Activated CD4-positive, alpha-beta memory T cell treated with anti-CD3 and anti-CD28 coated beads for 36 hours (primary cell): ENCODE data around the gene PLXNA4. TPM values are rescaled to one million over a fixed set of nuclear protein-coding genes. Genes with fewer than 3 reads are reported as not detected.

Experiments
- CTCF ChIA-PET: fragments of 350-600 bp; sonication (Branson Sonifier 250); formaldehyde crosslinking; loops from one replicate; lab custom pipeline; 2021; ENCODE audit warnings: antibody characterized with exemption, inconsistent platforms; lab: Charles Lee
- POLR2A ChIA-PET: fragments of 350-600 bp; sonication (Branson Sonifier 250); formaldehyde crosslinking; loops from one replicate; lab custom pipeline; 2021; ENCODE audit warnings: antibody characterized with exemption; lab: Charles Lee
- DNase-seq: peaks from one replicate; pipeline ENCODE4 v3.0.0-alpha.2; 2020
- H3K27ac Mint-ChIP-seq: one replicate; pipeline ENCODE4 v1.8.0; 2021; ENCODE audit warnings: mixed read lengths
- H3K27me3 Mint-ChIP-seq: one replicate; pipeline ENCODE4 v1.8.0; 2021; ENCODE audit warnings: mixed read lengths
- H3K36me3 Mint-ChIP-seq: one replicate; pipeline ENCODE4 v1.8.0; 2021; ENCODE audit warnings: mixed read lengths
- H3K4me1 Mint-ChIP-seq: one replicate; pipeline ENCODE4 v1.8.0; 2021; ENCODE audit warnings: low read depth, mixed read lengths
- H3K4me3 Mint-ChIP-seq: one replicate; pipeline ENCODE4 v1.8.0; 2021; ENCODE audit warnings: mild to moderate bottlenecking, mixed read lengths
- H3K9me3 Mint-ChIP-seq: one replicate; pipeline ENCODE4 v1.8.0; 2021; ENCODE audit warnings: mixed read lengths
- intact Hi-C: fragments of 100-400 bp; cut with micrococcal nuclease; formaldehyde crosslinking; loops from one replicate; pipeline ENCODE4 v1.15.1; 2023
- total RNA-seq, 2 experiments: library from RNA; stranded (reverse); gene quantifications; one replicate each; pipeline ENCODE4 v1.2.3, GENCODE V29; 2021

PLXNA4 gene
- total RNA-seq, 2 experiments from 2014 or later = 0.17 to 0.24 TPM

- intact Hi-C loops = no loop called here
- Mint-ChIP-seq H3K4me1 (no peaks in the 10 kb centered on the region), H3K36me3 (no peaks in the 10 kb centered on the region), H3K27me3 (peaks cover 14% of the 10 kb centered on the region), H3K27ac (no peak overlapping the region), H3K9me3 (no peaks in the 10 kb centered on the region), H3K4me3 (no peak overlapping the region)
- ChIA-PET POLR2A (no interaction called here), CTCF (interaction anchor here (0.6 kb wide), 1 partner anchor 400 kb away, joined by 3 read pairs; no protein-coding TSS in a partner anchor)
- DNase-seq = no peak
These were observed 493.9 kb downstream of the PLXNA4 start for GRCh38 chr7:132082394-132082793.

DNA sequence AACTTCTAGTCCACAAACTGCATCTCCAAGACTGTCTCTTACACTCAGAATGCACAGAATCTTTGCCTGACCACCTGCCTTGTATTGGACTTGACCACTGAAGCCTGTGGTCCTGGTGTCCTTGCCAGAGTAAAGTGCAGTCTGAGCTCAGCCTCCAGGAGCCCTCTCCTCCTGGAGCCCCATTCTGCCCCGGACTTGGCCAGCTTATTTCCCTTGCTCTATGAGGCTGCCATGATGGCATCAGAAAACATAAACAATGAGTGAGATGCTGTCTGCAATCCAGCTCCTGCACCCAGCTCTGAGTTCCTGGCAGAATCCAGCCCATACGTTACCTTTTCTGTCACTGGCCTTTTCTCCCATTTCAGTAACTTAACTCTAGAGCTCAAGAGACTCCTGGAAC lies 494.6 kb downstream of the PLXNA4 start:
- CTCF ChIA-PET = interaction anchor here (0.6 kb wide), 1 partner anchor 400 kb away, joined by 3 read pairs; no protein-coding TSS in a partner anchor
- DNase-seq = no peak
- Mint-ChIP-seq H3K4me1 (no peaks in the 10 kb centered on the region), H3K36me3 (no peaks in the 10 kb centered on the region), H3K27ac (no peak overlapping the region), H3K9me3 (no peaks in the 10 kb centered on the region), H3K4me3 (no peak overlapping the region), H3K27me3 (peaks cover 14% of the 10 kb centered on the region)
- POLR2A ChIA-PET = no interaction called here
- intact Hi-C loops = no loop called here

- H3K27ac Mint-ChIP-seq = no peak overlapping the region
- CTCF ChIA-PET = no interaction called here
- no peaks in the 10 kb centered on the region for H3K9me3 Mint-ChIP-seq
- H3K36me3 Mint-ChIP-seq = no peaks in the 10 kb centered on the region
- peaks cover 14% of the 10 kb centered on the region for H3K27me3 Mint-ChIP-seq
- intact Hi-C loops = no loop called here
- POLR2A ChIA-PET = no interaction called here
- H3K4me3 Mint-ChIP-seq = no peak overlapping the region
- DNase-seq = no peak
- H3K4me1 Mint-ChIP-seq = no peaks in the 10 kb centered on the region
These were observed 495.2 kb downstream of the PLXNA4 start for GRCh38 chr7:132080967-132081668.

DNA sequence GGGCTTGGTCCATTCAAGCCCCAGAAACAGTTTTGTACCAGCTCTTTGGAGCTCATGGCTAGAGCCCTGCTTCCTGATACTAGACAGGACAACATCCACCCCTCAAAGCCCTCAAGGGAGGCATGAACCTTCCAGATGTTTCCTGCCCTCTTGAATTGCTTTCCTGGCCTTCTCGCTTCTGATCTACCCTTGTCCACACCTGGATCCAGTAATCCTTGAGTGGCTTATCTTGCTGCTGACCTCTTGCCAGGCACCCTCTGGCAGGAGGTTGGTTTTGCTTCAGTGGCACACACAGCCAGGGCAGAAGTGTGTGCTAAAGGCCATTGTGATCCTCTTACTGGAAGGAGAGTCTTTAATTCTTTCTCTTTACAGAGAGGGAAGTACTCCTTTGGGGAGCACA lies 495.8 kb downstream of the PLXNA4 start:
- CTCF ChIA-PET = no interaction called here
- no peaks in the 10 kb centered on the region for H3K4me1 Mint-ChIP-seq
- no peak overlapping the region for H3K27ac Mint-ChIP-seq
- no peaks in the 10 kb centered on the region for H3K9me3 Mint-ChIP-seq
- no peak overlapping the region for H3K4me3 Mint-ChIP-seq
- intact Hi-C loops = no loop called here
- H3K27me3 Mint-ChIP-seq = peaks cover 14% of the 10 kb centered on the region
- POLR2A ChIA-PET = no interaction called here
- H3K36me3 Mint-ChIP-seq = no peaks in the 10 kb centered on the region
- no peak for DNase-seq

DNA sequence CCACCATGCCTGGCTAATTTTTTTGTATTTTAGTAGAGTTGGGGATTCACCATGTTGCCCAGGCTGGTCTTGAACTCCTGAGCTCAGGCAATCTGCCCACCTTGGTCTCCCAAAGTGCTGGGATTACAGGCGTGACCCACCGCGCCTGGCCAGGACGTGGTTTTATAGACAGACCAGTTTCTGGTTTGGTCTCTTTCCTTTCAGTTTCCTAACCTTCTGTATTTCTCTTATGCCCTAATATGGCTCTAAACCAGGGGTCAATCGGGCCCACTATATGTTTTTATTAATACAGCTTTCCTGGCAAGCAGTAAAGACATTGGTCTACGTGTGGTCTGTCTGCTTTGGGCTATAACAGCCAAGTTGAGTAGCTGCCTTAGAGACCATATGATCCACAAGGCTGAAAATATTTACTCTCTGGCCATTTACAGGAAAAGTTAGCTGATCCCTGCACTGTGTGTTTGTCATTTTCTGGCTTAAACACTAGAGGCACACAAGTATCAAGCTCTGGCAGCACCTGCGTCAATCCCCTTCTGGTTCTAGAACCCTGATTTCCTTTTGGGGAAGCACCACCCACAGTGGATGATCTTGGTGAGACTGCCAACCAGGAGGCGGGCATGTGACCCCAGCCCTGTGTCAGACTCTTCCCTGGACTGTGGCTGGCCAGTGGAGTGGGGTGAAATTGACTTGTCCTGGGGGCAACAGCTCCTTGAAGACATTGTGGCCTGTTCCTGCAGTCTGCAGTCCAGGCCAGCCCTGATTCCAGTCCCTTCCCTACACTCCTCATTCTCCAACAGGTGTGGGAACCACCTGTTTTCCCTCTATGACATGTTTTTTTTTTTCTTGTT lies 497.2 kb downstream of the PLXNA4 start:
- Mint-ChIP-seq H3K27ac (no peak overlapping the region), H3K36me3 (no peaks in the 10 kb centered on the region), H3K9me3 (no peaks in the 10 kb centered on the region), H3K4me1 (no peaks in the 10 kb centered on the region), H3K4me3 (no peak overlapping the region), H3K27me3 (peaks cover 14% of the 10 kb centered on the region)
- CTCF ChIA-PET = no interaction called here
- intact Hi-C loops = no loop called here
- POLR2A ChIA-PET = no interaction called here
- DNase-seq = no peak

- DNase-seq = no peak
- POLR2A ChIA-PET = no interaction called here
- no peaks in the 10 kb centered on the region for H3K4me1 Mint-ChIP-seq
- intact Hi-C loops = no loop called here
- no peaks in the 10 kb centered on the region for H3K36me3 Mint-ChIP-seq
- no peak overlapping the region for H3K4me3 Mint-ChIP-seq
- CTCF ChIA-PET = no interaction called here
- H3K9me3 Mint-ChIP-seq = no peaks in the 10 kb centered on the region
- no peak overlapping the region for H3K27ac Mint-ChIP-seq
- peaks cover 6% of the 10 kb centered on the region for H3K27me3 Mint-ChIP-seq
These were observed 498.1 kb downstream of the PLXNA4 start for GRCh38 chr7:132077971-132078685.

DNA sequence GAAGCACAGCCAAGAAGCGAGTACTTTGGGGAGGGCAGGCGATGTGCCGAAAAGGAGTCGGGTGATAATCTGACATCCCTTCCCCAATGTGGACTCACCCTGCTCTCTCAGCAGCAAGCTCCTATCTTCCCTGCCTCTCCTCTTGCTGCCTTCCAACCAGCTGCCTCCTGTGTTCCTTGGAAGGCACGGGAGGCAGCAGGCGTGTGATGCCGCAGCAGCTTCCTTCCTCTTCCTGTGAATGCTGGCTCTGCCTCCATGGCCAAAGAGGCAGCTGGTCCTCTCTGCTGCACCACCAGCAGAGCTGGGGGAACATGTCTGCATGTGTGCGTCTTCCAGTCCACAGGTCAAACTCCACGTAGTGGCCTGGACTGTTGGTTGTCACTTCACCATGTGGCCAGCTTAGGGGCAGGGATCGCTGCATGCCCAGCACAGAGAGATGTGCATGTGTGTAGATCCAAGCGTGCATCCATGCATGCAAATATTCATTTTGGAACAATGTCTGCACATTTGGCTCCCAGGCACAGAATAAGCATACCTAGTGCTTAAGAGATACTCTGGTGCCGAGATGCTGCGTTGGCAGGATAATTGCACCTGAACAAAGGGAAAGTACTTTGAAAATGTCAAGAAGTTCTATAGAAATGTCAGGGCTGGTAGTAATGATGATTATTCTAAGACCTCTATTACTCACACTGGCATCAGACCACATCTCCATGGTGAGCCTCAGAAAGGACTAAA lies 499.8 kb downstream of the PLXNA4 start:
- no peaks in the 10 kb centered on the region for H3K4me1 Mint-ChIP-seq
- H3K36me3 Mint-ChIP-seq = no peaks in the 10 kb centered on the region
- no peaks in the 10 kb centered on the region for H3K9me3 Mint-ChIP-seq
- intact Hi-C loops = no loop called here
- no peak for DNase-seq
- H3K27ac Mint-ChIP-seq = no peak overlapping the region
- no peak overlapping the region for H3K4me3 Mint-ChIP-seq
- ChIA-PET POLR2A (no interaction called here), CTCF (no interaction called here)
- peaks cover 4% of the 10 kb centered on the region for H3K27me3 Mint-ChIP-seq

GRCh38 chr7:132075515-132075914 lies 500.8 kb downstream of the PLXNA4 start:
- no peak for DNase-seq
- Mint-ChIP-seq H3K4me3 (no peak overlapping the region), H3K27ac (no peak overlapping the region), H3K9me3 (no peaks in the 10 kb centered on the region), H3K4me1 (no peaks in the 10 kb centered on the region), H3K27me3 (peaks cover 4% of the 10 kb centered on the region), H3K36me3 (no peaks in the 10 kb centered on the region)
- ChIA-PET CTCF (no interaction called here), POLR2A (no interaction called here)
- intact Hi-C loops = no loop called here

GRCh38 chr7:132073920-132074589 lies 502.2 kb downstream of the PLXNA4 start:
- Mint-ChIP-seq H3K36me3 (no peaks in the 10 kb centered on the region), H3K4me1 (no peaks in the 10 kb centered on the region), H3K4me3 (no peak overlapping the region), H3K27ac (no peak overlapping the region), H3K27me3 (peaks cover 3% of the 10 kb centered on the region), H3K9me3 (no peaks in the 10 kb centered on the region)
- CTCF ChIA-PET = no interaction called here
- intact Hi-C loops = no loop called here
- POLR2A ChIA-PET = no interaction called here
- no peak for DNase-seq
